Left lung (tissue), 10 donors: ENCODE results near the gene MZT2B. TPM values are rescaled to one million over a fixed set of nuclear protein-coding genes. Genes with fewer than 3 reads are reported as not detected.
"Not testable (repeated sequence)": the region's sequence is repeated elsewhere in the genome, so short reads cannot be mapped to it uniquely, and the experiment has no call there.

Experiments used
- ATAC-seq: fragments of 200-7000 bp; cut with Tn5 transposase; one replicate; pipeline ENCODE4 v1.9.1; 2020; ENCODE audit warnings: moderate library complexity
- DNase-seq, 4 donors: peaks; one replicate each; pipeline ENCODE4 v3.0.0-alpha.2; 2013 to 2020
- H3K27ac ChIP-seq, 2 donors: fragments of 200-600 bp; sonication (generic) in 1 of 2; one replicate each; pipeline versions ENCODE4 v1.5.0 to v1.8.0; 2020 to 2021
- H3K27me3 ChIP-seq, 2 donors: fragments of 200-600 bp; sonication (generic) in 1 of 2; one replicate each; pipeline versions ENCODE4 v1.5.0 to v1.8.0; 2020 to 2021
- H3K36me3 ChIP-seq, 2 donors: fragments of 200-600 bp; sonication (generic) in 1 of 2; one replicate each; pipeline versions ENCODE4 v1.5.0 to v1.8.0; 2020 to 2021
- H3K4me1 ChIP-seq, 2 donors: fragments of 200-600 bp; one replicate each; pipeline ENCODE4 v1.8.0; 2021
- H3K4me3 ChIP-seq, 2 donors: fragments of 200-600 bp; sonication (generic) in 1 of 2; one replicate each; pipeline versions ENCODE4 v1.5.0 to v1.8.0; 2020 to 2021; ENCODE audit warnings: mild to moderate bottlenecking in 1 of 2
- H3K9me3 ChIP-seq, 2 donors: fragments of 200-600 bp; sonication (generic) in 1 of 2; one replicate each; pipeline versions ENCODE4 v1.5.0 to v1.8.0; 2020 to 2021
- intact Hi-C, 2 donors: fragments of 100-400 bp; cut with DNase I; formaldehyde crosslinking; loops; one replicate each; pipeline versions ENCODE4 v1.11.2 to v1.14.2; 2022
- polyA plus RNA-seq, 6 donors: library from polyadenylated mRNA; unstranded; fragments of 120-200 nt; gene quantifications; one replicate each; pipeline ENCODE4 v1.2.1, GENCODE V29; 2013; ENCODE audit not compliant: insufficient read length in 6 of 6
- total RNA-seq, 2 donors: library from RNA; stranded (reverse); fragmentation: NEBNext Ultra II Directional; extraction: Animal tissue kit (Norgen Biotek cat#: 25700); gene quantifications; one replicate each; pipeline ENCODE4 v1.2.1, GENCODE V29; 2021
- TF ChIP-seq, protein P1 (sequence below), 2 donors: fragments of 200-600 bp; sonication (generic) in 1 of 2; IDR thresholded peaks; one replicate each; pipeline versions ENCODE4 v1.5.0 to v1.8.0; 2021; ENCODE audit warnings: antibody characterized with exemption in 2 of 2
- donor health status: DM: no; HTN: yes; CAD: no.
- donor health status: DM: no; HTN: no; CAD: no.

MZT2B gene
- total and polyA plus RNA-seq, 8 donors, result 67.7 to 178 (median 128) TPM

GRCh38 chr2:130154773-130155765 is 27.0 kb upstream of the MZT2B start:
- TF ChIP-seq, protein P1, sequence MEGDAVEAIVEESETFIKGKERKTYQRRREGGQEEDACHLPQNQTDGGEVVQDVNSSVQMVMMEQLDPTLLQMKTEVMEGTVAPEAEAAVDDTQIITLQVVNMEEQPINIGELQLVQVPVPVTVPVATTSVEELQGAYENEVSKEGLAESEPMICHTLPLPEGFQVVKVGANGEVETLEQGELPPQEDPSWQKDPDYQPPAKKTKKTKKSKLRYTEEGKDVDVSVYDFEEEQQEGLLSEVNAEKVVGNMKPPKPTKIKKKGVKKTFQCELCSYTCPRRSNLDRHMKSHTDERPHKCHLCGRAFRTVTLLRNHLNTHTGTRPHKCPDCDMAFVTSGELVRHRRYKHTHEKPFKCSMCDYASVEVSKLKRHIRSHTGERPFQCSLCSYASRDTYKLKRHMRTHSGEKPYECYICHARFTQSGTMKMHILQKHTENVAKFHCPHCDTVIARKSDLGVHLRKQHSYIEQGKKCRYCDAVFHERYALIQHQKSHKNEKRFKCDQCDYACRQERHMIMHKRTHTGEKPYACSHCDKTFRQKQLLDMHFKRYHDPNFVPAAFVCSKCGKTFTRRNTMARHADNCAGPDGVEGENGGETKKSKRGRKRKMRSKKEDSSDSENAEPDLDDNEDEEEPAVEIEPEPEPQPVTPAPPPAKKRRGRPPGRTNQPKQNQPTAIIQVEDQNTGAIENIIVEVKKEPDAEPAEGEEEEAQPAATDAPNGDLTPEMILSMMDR (IDR thresholded peaks at IDR 0.05), result no peak
- intact Hi-C loops, result no loop called here
- H3K27me3 ChIP-seq, result no peaks in the 10 kb centered on the region
- H3K27ac ChIP-seq, result no peak overlapping the region
- H3K9me3 ChIP-seq, result no peaks in the 10 kb centered on the region
- no peak overlapping the region for H3K4me3 ChIP-seq
- H3K36me3 ChIP-seq, result peaks cover 0 to 79% of the 10 kb centered on the region in 2 donors
- H3K4me1 ChIP-seq, result no peaks in the 10 kb centered on the region
- peak in 1 of 4 donors; percentile 59 for DNase-seq
- ATAC-seq, result no peak

- peak; percentile 20 to 82 (median 72) for DNase-seq
- intact Hi-C loops, H3K9me3 ChIP-seq, H3K4me1 ChIP-seq, H3K27ac ChIP-seq, H3K27me3 ChIP-seq, H3K4me3 ChIP-seq: not testable (repeated sequence)
- peaks cover 0 to 88% of the 10 kb centered on the region in 2 donors for H3K36me3 ChIP-seq
- TF ChIP-seq, protein P1 (IDR thresholded peaks at IDR 0.05), result peak; percentile 31 to 32
- peak; percentile 95 for ATAC-seq
These were observed 26.0 kb upstream of the MZT2B start for GRCh38 chr2:130155956-130156623.

GRCh38 chr2:130156624-130157004 is 25.4 kb upstream of the MZT2B start:
- Histone ChIP-seq H3K4me3 (no peak overlapping the region), H3K27ac (no peak overlapping the region), H3K9me3 (no peaks in the 10 kb centered on the region), H3K27me3 (no peaks in the 10 kb centered on the region), H3K36me3 (peaks cover 0 to 91% of the 10 kb centered on the region in 2 donors), H3K4me1 (no peaks in the 10 kb centered on the region)
- ATAC-seq (no peak), DNase-seq (peak in 1 of 4 donors; percentile 45)
- TF ChIP-seq, protein P1 (IDR thresholded peaks at IDR 0.05), result no peak
- intact Hi-C loops, result no loop called here

DNA sequence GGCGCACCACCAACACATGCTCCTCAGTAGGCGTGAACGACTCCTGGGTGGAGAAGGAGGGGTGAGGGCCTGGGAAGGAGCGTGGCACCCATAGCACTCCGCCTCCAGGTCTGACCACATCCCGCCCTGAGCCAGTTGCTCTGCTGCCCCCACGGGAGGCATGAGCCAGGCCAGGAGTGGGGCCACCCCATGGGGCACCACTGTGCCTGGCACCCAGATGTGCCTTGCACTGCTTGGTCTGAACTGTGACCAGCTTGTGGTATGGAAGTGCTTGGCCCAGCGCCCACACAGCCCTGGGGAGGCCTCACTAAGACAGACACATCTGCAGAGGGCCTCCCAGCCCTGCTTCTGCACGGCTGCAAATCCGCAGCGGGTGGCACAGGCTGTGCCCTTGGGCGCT is 24.7 kb upstream of the MZT2B start:
- peak in 1 of 4 donors; percentile 61 for DNase-seq

DNA sequence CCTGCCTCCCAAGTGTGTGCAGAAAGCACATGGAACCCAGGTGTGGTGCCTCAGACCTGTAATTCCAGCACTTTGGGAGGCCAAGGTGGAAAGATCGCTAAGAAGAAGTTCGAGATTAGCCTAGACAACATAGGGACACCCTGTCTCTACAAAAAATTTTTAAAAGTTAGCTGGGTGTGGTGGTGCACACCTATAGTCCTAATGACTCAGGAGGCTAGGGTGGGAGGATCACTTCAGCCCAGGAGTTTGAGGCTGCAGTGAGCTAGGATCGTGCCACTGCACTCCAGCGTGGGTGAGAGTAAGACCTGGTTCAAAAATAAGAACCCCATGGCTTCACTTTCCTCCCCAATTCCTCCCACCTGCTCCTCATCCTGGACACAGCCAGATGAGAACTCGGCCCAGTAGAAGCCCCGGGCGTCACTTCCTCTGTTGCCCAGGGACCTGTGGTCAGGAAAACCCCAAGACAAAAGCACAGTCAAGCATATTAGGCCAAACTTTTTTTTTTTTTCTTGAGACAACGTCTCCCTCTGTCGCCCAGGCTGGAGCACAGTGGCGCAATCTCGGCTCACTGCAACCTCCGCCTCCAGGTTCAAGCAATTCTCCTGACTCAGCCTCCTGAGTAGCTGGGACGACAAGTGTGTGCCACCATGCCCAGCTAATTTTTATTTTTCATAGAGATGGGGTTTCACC is 24.1 kb upstream of the MZT2B start:
- intact Hi-C loops, H3K27me3 ChIP-seq, H3K4me3 ChIP-seq, H3K27ac ChIP-seq, H3K4me1 ChIP-seq, H3K9me3 ChIP-seq, ATAC-seq: not testable (repeated sequence)
- H3K36me3 ChIP-seq, result peaks cover 0 to 89% of the 10 kb centered on the region in 2 donors
- peak in 1 of 4 donors; percentile 34 for DNase-seq

More for the DNA sequence above, 24.7 kb upstream of the MZT2B start:
- H3K4me3 ChIP-seq, ATAC-seq, H3K27me3 ChIP-seq, H3K4me1 ChIP-seq, H3K9me3 ChIP-seq, intact Hi-C loops, H3K27ac ChIP-seq: not testable (repeated sequence)
- H3K36me3 ChIP-seq, result peaks cover 0 to 89% of the 10 kb centered on the region in 2 donors
